ENCODE results near the gene SIAH2.

GRCh38 chr3:150779402-150779858 lies 16.5 kb upstream of the SIAH2 start:
- TF ChIP-seq CTCF (IDR thresholded peaks at IDR 0.05) (no peak), POLR2A (IDR thresholded peaks at IDR 0.05) (no peak)

Measured in Peyer's patch (tissue), 4 donors.